ENCODE data around the gene WWOX.

DNA sequence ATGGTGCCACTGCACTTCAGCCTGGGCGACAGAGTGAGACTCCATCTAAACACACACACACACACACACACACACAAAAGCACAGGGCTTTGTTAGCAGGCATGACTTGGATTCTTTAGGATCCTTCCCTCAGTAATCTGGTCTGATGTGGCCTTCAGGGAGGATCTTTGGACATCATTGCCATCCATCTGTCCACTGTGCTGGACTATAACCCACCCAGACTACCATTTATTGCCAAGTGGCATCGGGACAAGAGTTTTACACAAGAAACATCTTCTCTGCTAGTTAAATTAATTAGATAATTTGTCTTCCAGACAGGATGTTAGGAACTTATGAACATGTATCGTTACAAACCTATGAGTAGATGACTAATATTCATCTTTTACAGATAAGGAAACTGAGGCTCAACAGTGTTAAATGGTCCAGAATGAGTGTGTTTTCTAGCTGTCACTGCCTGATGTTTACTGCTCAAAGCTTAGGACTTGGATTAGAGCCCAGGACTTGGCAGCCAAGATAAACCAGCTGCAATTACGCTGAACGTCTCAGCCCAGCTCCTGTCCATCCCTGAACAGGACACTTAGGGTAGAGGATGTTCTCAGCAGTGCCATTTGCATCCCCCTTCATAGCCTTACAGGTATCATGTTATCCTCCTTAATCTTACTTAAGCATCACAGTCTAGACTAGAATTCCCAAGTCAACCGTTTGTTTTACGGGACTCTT, 285.8 kb downstream of the WWOX start:
- TF ChIP-seq, protein P1, sequence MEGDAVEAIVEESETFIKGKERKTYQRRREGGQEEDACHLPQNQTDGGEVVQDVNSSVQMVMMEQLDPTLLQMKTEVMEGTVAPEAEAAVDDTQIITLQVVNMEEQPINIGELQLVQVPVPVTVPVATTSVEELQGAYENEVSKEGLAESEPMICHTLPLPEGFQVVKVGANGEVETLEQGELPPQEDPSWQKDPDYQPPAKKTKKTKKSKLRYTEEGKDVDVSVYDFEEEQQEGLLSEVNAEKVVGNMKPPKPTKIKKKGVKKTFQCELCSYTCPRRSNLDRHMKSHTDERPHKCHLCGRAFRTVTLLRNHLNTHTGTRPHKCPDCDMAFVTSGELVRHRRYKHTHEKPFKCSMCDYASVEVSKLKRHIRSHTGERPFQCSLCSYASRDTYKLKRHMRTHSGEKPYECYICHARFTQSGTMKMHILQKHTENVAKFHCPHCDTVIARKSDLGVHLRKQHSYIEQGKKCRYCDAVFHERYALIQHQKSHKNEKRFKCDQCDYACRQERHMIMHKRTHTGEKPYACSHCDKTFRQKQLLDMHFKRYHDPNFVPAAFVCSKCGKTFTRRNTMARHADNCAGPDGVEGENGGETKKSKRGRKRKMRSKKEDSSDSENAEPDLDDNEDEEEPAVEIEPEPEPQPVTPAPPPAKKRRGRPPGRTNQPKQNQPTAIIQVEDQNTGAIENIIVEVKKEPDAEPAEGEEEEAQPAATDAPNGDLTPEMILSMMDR (IDR thresholded peaks at IDR 0.05; ENCODE audit: low read depth, low read length), result no peak
- TF ChIP-seq, protein P2, sequence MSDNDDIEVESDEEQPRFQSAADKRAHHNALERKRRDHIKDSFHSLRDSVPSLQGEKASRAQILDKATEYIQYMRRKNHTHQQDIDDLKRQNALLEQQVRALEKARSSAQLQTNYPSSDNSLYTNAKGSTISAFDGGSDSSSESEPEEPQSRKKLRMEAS (IDR thresholded peaks at IDR 0.05; ENCODE audit: low read depth, low read length), result no peak

Measured in NB4 (cell line).